Brain microvascular endothelial cell (primary cell): Measurements from ENCODE around the gene NEK11.

Experiments used
- DNase-seq: peaks from one replicate; pipeline ENCODE4 v3.0.0-alpha.2; 2020
- H3K27ac ChIP-seq: fragments of 250-450 bp; sonication (Bioruptor Pico); 2 replicates; pipeline ENCODE4 v1.5.1; 2020; ENCODE audit warnings: mild to moderate bottlenecking, moderate library complexity
- H3K27me3 ChIP-seq: fragments of 250-450 bp; sonication (Bioruptor Pico); replicated peaks from 2 replicates; pipeline ENCODE4 v1.5.1; 2020; ENCODE audit warnings: mild to moderate bottlenecking
- H3K36me3 ChIP-seq: fragments of 250-450 bp; sonication (Bioruptor Pico); replicated peaks from 2 replicates; pipeline ENCODE4 v1.5.1; 2020; ENCODE audit warnings: mild to moderate bottlenecking
- H3K4me3 ChIP-seq: 2 replicates; pipeline ENCODE4 v1.5.1; 2011; ENCODE audit warnings: low read depth, mild to moderate bottlenecking, control low read depth, low read length, moderate library complexity
- CTCF ChIP-seq: IDR thresholded peaks from 2 replicates; pipeline ENCODE4 v1.5.1; 2011; ENCODE audit warnings: low read depth, mild to moderate bottlenecking, moderate library complexity, low read length, control low read depth, inconsistent platforms; ENCODE audit errors: missing control alignments
- in situ Hi-C: cut with HindIII; loops from 2 replicates; pipeline ENCODE4 v1.10.0; 2017; ENCODE audit warnings: low sequenced_read_pairs, low pct_ligation_motif_present

The NEK11 gene

GRCh38 chr3:131147534-131147933, 120.9 kb downstream of the NEK11 start:
- DNase-seq, result no peak
- Histone ChIP-seq H3K27me3 (no peaks in the 10 kb centered on the region), H3K4me3 (no peak overlapping the region), H3K36me3 (no peaks in the 10 kb centered on the region), H3K27ac (no peak overlapping the region)
- in situ Hi-C loops, result no loop called here
- no peak for TF ChIP-seq CTCF

- Histone ChIP-seq H3K27ac (no peak overlapping the region), H3K4me3 (no peak overlapping the region), H3K27me3 (no peaks in the 10 kb centered on the region), H3K36me3 (no peaks in the 10 kb centered on the region)
- in situ Hi-C loops, result no loop called here
- TF ChIP-seq CTCF, result no peak
- DNase-seq, result no peak
These were observed 131.8 kb downstream of the NEK11 start for GRCh38 chr3:131158434-131158833.

GRCh38 chr3:131162516-131162915, 135.8 kb downstream of the NEK11 start:
- Histone ChIP-seq H3K4me3 (no peak overlapping the region), H3K27me3 (no peaks in the 10 kb centered on the region), H3K36me3 (no peaks in the 10 kb centered on the region), H3K27ac (no peak overlapping the region)
- no peak for DNase-seq
- in situ Hi-C loops, result no loop called here
- TF ChIP-seq CTCF, result no peak

GRCh38 chr3:131167867-131168266, 141.2 kb downstream of the NEK11 start:
- Histone ChIP-seq H3K27me3 (no peaks in the 10 kb centered on the region), H3K36me3 (no peaks in the 10 kb centered on the region), H3K27ac (no peak overlapping the region), H3K4me3 (no peak overlapping the region)
- TF ChIP-seq CTCF, result no peak
- in situ Hi-C loops, result no loop called here
- DNase-seq, result no peak

- DNase-seq, result no peak
- H3K36me3 ChIP-seq, result no peaks in the 10 kb centered on the region
- in situ Hi-C loops, result no loop called here
- TF ChIP-seq CTCF, result no peak
- H3K27ac ChIP-seq, result no peak overlapping the region
- H3K4me3 ChIP-seq, result no peak overlapping the region
- no peaks in the 10 kb centered on the region for H3K27me3 ChIP-seq
These were observed 142.7 kb downstream of the NEK11 start for GRCh38 chr3:131169331-131169730.

GRCh38 chr3:131172502-131173200, 146.0 kb downstream of the NEK11 start:
- no peaks in the 10 kb centered on the region for H3K27me3 ChIP-seq
- TF ChIP-seq CTCF, result no peak
- no peak overlapping the region for H3K4me3 ChIP-seq
- H3K27ac ChIP-seq, result no peak overlapping the region
- H3K36me3 ChIP-seq, result no peaks in the 10 kb centered on the region
- in situ Hi-C loops, result no loop called here
- no peak for DNase-seq
